Measurements from ENCODE around the gene GPR161.
"Not testable (repeated sequence)": the region's sequence is repeated elsewhere in the genome, so short reads cannot be mapped to it uniquely, and the experiment has no call there.

The GPR161 gene, protein sequence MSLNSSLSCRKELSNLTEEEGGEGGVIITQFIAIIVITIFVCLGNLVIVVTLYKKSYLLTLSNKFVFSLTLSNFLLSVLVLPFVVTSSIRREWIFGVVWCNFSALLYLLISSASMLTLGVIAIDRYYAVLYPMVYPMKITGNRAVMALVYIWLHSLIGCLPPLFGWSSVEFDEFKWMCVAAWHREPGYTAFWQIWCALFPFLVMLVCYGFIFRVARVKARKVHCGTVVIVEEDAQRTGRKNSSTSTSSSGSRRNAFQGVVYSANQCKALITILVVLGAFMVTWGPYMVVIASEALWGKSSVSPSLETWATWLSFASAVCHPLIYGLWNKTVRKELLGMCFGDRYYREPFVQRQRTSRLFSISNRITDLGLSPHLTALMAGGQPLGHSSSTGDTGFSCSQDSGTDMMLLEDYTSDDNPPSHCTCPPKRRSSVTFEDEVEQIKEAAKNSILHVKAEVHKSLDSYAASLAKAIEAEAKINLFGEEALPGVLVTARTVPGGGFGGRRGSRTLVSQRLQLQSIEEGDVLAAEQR

DNA sequence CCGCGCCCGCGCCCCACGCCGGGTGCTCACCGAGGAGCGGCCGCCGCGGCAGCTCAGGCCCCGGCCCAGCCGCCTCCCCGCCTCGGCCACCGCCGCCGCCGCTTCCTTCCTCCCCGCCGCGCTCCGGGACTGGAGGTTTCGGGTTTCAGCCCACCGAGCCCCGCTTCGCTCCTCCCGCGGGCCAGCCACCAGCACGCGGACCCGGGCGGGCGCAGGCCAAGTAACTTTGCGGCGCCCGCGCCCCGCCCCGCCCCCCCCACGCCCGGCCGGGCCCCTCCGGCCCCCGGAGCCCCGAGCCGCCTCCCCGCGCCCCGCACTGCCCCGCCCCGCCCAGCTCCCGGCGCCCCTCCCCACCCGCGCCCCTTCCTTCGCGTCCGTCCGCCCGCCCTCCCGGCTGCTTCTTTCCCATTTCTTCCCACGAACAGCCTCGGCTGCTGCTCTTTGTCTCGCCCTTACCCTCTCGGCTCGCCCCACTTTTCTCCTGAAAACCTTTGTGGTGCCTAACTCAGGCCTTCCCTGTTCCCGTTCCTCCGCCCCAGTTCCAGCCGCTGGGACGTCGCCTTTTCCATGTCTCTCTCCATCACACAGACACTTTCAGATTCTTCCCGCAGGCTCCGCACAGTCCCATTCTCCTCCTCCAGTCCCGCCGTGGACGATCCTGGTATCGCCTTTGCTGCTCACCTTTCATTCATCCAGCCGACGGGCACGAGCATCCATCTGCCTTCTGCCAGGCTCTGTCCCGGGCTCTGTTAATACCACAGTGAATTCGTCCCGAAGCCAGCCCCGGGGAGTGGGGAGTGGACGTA is at the start of gene GPR161:
Gene GPR161, minus strand, starts transcription at position 222 of the 806 bp plus-strand sequence. CDS start 32,080 bp downstream, outside the sequence.
- H3K9ac ChIP-seq (ENCODE audit: low read depth, low read length): peak within 1 kb of the TSS; percentile 86
- H3K4me1 ChIP-seq (ENCODE audit: insufficient read depth, low read length): no peaks in the 10 kb centered on the region
- no peaks in the 10 kb centered on the region; the same call in 1 of the 2 replicates for H3K36me3 ChIP-seq (ENCODE audit: insufficient read depth, low read length)
- no peaks in the 10 kb centered on the region for H3K9me3 ChIP-seq (ENCODE audit: control insufficient read depth, insufficient read depth, low read length)

GRCh38 chr1:168181063-168181720 is 44.5 kb upstream of the GPR161 start:
- not testable (repeated sequence) for H3K9ac ChIP-seq (ENCODE audit: low read depth, low read length); H3K4me1 ChIP-seq (ENCODE audit: insufficient read depth, low read length); H3K36me3 ChIP-seq (ENCODE audit: insufficient read depth, low read length); H3K9me3 ChIP-seq (ENCODE audit: control insufficient read depth, insufficient read depth, low read length)

DNA sequence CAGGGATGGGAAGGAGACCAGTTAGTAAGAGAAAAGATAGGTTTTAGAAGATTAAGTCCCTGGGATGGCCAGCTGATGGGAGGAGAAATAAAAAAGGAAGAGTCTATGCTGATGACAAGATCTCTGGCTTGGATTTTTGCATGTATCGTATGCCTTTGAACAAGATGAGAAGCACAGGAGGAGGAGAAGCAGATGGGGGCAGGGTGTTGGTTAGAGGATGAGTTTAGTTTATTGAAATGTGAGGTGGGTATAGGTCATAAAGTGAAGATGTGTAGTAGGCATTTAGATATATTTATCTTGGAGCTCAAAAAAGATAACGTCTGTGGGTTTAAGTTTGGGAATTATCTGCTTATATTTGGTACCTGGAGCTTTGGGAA is 43.4 kb upstream of the GPR161 start:
- H3K4me1 ChIP-seq (ENCODE audit: insufficient read depth, low read length): 0 out of 2 replicates have a peak, but pooled peaks cover 2% of the 10 kb centered on the region
- peak overlapping the region; percentile 74; the same call in 1 of the 2 replicates for H3K9ac ChIP-seq (ENCODE audit: low read depth, low read length)
- H3K36me3 ChIP-seq (ENCODE audit: insufficient read depth, low read length): no peaks in the 10 kb centered on the region
- H3K9me3 ChIP-seq (ENCODE audit: control insufficient read depth, insufficient read depth, low read length): no peaks in the 10 kb centered on the region

DNA sequence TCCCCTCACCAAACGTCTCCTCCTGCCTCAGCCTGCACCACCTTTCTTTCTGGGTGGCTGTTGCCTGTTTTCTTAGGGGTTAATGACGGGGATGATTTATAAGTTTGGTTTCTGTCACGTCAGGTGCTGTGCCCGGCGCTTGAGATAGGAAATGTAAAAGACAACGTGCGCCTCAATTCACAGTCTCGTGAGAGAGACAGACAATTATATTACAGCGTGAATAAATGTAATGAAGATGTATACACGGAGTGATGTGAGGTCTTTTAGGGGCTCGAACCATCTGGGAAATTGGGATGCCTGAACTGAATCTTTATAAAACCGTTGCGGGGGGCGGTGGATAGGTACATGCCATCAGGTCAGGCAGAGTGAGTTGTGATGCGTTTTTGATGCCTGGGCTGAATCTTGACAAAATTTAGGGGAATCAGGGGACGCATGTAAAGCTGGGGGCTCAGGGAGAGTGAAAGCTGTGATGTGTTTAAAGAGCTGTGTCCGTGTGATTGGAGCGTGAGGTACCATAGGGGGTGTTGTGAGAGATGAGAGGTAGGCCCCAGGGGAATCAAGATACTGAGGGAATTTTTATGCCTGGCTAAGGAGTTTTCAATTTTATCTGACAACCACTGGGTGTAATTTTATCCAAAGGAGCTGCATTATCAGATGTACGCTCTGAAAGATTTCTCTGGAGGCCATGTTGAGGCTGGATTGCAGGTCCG is 42.9 kb upstream of the GPR161 start:
- peak overlapping the region; percentile 74 for H3K9ac ChIP-seq (ENCODE audit: low read depth, low read length)
- H3K4me1 ChIP-seq (ENCODE audit: insufficient read depth, low read length): 0 out of 2 replicates have a peak, but pooled peaks cover 2% of the 10 kb centered on the region
- H3K36me3 ChIP-seq (ENCODE audit: insufficient read depth, low read length): no peaks in the 10 kb centered on the region
- H3K9me3 ChIP-seq (ENCODE audit: control insufficient read depth, insufficient read depth, low read length): no peaks in the 10 kb centered on the region

- Histone ChIP-seq H3K9ac (ENCODE audit: low read depth, low read length) (peak within 1 kb of the TSS; percentile 74), H3K4me1 (ENCODE audit: insufficient read depth, low read length) (0 out of 2 replicates have a peak, but pooled peaks cover 2% of the 10 kb centered on the region), H3K36me3 (ENCODE audit: insufficient read depth, low read length) (no peaks in the 10 kb centered on the region), H3K9me3 (ENCODE audit: control insufficient read depth, insufficient read depth, low read length) (no peaks in the 10 kb centered on the region)
Observed at GRCh38 chr1:168178638-168179437, 42.1 kb upstream of the GPR161 start, which contains the start of gene TIPRL. Gene TIPRL (plus strand): TSS chr1:168178962. CDS start chr1:168179078, 116 bp downstream.

DNA sequence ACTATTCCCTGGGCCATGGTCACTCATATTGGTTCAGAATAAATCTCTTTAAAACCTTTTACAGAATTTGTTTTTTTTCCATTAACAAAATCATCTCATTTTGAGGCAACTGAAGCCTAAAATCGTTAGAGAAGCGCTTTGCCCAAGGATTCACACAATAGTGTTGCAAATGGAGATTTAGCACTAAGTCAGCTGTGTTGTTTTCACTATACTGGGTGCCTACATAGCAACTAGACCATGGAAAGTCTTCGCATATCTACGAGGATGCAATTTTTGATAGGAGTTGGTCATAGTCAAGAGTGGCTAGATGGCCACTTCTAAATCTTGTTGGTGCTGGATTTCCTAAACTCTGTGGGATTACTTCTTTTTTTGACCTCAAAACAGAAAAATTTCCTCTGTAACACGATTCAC is 41.5 kb upstream of the GPR161 start:
- 0 out of 2 replicates have a peak, but pooled peaks cover 2% of the 10 kb centered on the region for H3K4me1 ChIP-seq (ENCODE audit: insufficient read depth, low read length)
- no peaks in the 10 kb centered on the region for H3K36me3 ChIP-seq (ENCODE audit: insufficient read depth, low read length)
- no peaks in the 10 kb centered on the region for H3K9me3 ChIP-seq (ENCODE audit: control insufficient read depth, insufficient read depth, low read length)
- peak overlapping the region; percentile 74; the same call in 1 of the 2 replicates for H3K9ac ChIP-seq (ENCODE audit: low read depth, low read length)

GRCh38 chr1:168172250-168172915 is 35.7 kb upstream of the GPR161 start:
- Histone ChIP-seq H3K4me1 (ENCODE audit: insufficient read depth, low read length) (no peaks in the 10 kb centered on the region), H3K36me3 (ENCODE audit: insufficient read depth, low read length) (no peaks in the 10 kb centered on the region), H3K9me3 (ENCODE audit: control insufficient read depth, insufficient read depth, low read length) (no peaks in the 10 kb centered on the region), H3K9ac (ENCODE audit: low read depth, low read length) (no peak overlapping the region)

DNA sequence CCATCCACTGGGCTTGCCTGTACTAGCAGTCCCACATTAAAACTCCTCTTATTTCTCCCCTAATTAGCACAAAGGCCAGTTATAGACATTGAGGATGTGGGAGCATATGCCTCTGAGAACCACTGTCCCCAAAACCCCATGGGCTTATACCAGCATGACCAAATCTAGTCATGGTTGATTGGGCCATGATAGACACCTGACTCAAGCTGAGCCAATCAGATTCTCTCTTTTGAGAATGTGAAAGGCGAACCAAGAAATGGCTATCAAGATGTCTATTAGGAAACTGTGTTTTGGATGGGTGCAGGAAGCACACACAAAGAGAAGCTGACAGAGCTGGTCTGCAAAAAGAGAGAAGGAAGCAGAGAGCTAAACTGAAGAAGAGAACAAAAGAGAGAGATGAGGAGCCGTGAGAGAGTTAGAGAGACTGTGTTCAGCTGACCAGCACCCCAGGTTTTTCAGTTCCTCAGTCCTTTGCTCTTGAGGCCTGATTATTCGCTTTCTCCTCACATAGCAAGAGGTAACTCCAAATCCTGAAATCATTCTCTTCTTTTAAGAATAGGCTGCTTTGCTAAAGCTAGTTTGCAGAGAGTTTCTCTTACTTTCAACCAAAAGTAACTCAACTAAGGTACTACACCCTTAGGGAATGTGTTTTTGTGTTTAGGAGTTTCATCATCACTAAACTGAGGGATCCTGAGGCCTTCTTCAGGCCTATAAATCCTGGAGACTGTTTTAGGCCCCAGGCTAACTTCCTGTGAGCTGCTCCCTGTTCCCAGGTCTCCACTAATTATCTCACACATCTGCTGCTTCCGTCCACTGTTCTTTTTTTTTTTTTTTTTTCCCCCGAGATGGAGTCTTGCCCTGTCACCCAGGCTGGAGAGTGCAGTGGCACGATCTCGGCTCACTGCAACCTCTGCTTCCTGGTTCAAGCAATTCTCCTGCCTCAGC is 34.1 kb upstream of the GPR161 start:
- no peaks in the 10 kb centered on the region for H3K4me1 ChIP-seq (ENCODE audit: insufficient read depth, low read length)
- no peaks in the 10 kb centered on the region for H3K36me3 ChIP-seq (ENCODE audit: insufficient read depth, low read length)
- no peaks in the 10 kb centered on the region for H3K9me3 ChIP-seq (ENCODE audit: control insufficient read depth, insufficient read depth, low read length)
- H3K9ac ChIP-seq (ENCODE audit: low read depth, low read length): no peak overlapping the region

- H3K9ac ChIP-seq (ENCODE audit: low read depth, low read length): no peak overlapping the region
Observed at GRCh38 chr1:168167806-168168205, 31.1 kb upstream of the GPR161 start.

GRCh38 chr1:168164771-168165170 is 28.0 kb upstream of the GPR161 start:
- Histone ChIP-seq H3K36me3 (ENCODE audit: insufficient read depth, low read length) (no peaks in the 10 kb centered on the region), H3K9ac (ENCODE audit: low read depth, low read length) (no peak overlapping the region), H3K9me3 (ENCODE audit: control insufficient read depth, insufficient read depth, low read length) (no peaks in the 10 kb centered on the region), H3K4me1 (ENCODE audit: insufficient read depth, low read length) (no peaks in the 10 kb centered on the region)

More at GRCh38 chr1:168167806-168168205, 31.1 kb upstream of the GPR161 start:
- Histone ChIP-seq H3K36me3 (ENCODE audit: insufficient read depth, low read length) (no peaks in the 10 kb centered on the region), H3K9me3 (ENCODE audit: control insufficient read depth, insufficient read depth, low read length) (no peaks in the 10 kb centered on the region), H3K4me1 (ENCODE audit: insufficient read depth, low read length) (no peaks in the 10 kb centered on the region)

DNA sequence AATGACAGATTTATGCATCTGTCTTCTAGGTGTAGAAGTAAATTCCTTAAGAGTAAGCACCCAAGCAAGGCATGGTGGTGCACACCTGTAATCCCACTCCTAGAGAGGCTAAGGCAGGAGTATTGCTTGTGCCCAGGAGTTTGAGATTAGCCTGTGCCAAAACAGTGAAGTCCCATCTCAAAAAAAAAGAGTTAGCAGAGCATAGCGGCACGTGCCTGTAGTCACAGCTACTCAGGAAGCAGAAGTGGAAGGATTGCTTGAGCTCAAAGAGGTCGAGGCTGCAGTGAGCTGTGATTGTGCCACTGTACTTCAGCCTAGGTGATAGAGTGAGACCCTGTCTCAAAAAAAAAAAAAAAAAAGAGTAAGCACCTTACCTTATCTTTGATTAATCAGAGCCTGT is 26.9 kb upstream of the GPR161 start:
- Histone ChIP-seq H3K9me3 (ENCODE audit: control insufficient read depth, insufficient read depth, low read length) (no peaks in the 10 kb centered on the region), H3K9ac (ENCODE audit: low read depth, low read length) (no peak overlapping the region), H3K4me1 (ENCODE audit: insufficient read depth, low read length) (no peaks in the 10 kb centered on the region)

DNA sequence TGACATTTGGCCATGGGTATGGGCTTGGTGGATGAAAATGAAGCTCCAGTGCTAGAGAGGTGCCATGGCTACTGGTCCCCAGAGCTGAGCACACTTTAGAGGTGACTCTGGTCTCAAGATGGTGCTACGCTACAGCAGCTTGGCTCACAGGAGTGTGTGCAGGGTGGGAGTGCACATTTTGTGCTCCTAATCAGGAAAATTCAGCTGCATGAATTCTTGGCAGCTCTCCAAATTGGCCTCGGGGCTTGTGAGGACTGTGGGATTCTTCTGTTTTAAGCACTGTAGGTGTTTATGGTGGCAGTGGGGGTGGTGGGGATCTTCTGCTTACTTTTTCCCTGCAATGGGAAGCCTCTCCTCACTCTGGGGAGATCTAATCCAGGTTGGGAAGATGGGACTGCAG is 24.7 kb upstream of the GPR161 start:
- H3K4me1 ChIP-seq (ENCODE audit: insufficient read depth, low read length): no peaks in the 10 kb centered on the region
- no peak overlapping the region for H3K9ac ChIP-seq (ENCODE audit: low read depth, low read length)
- H3K9me3 ChIP-seq (ENCODE audit: control insufficient read depth, insufficient read depth, low read length): no peaks in the 10 kb centered on the region
- no peaks in the 10 kb centered on the region for H3K36me3 ChIP-seq (ENCODE audit: insufficient read depth, low read length)

More for the DNA sequence above, 26.9 kb upstream of the GPR161 start:
- no peaks in the 10 kb centered on the region for H3K36me3 ChIP-seq (ENCODE audit: insufficient read depth, low read length)

Data from ES-I3 (cell line).